SU-DHL-6 (cell line): Measurements from ENCODE around the gene FOXC2.

Experiments used
- H2AFZ ChIP-seq: fragments of 200-600 bp; sonication (generic); 2 replicates; pipeline ENCODE4 v1.6.1; 2014; ENCODE audit warnings: low read depth, mild to moderate bottlenecking, moderate library complexity, mixed read lengths, antibody characterized with exemption, low read length; ENCODE audit not compliant: severe bottlenecking
- H3F3A ChIP-seq: fragments of 200-600 bp; shearing (Covaris generic); 2 replicates; pipeline ENCODE4 v1.6.0; 2016; ENCODE audit warnings: antibody characterized with exemption, mild to moderate bottlenecking; ENCODE audit not compliant: insufficient read depth
- H3K27ac ChIP-seq: fragments of 200-600 bp; sonication (generic); 2 replicates; pipeline ENCODE4 v1.5.1; 2016; ENCODE audit warnings: low read depth, mild to moderate bottlenecking, low read length, moderate library complexity, mixed read lengths
- H3K27me3 ChIP-seq: fragments of 200-600 bp; sonication (generic), shearing (Covaris generic); 2 replicates; pipeline ENCODE4 v1.6.0; 2014; ENCODE audit warnings: mild to moderate bottlenecking, low read length
- H3K36me3 ChIP-seq: fragments of 200-600 bp; sonication (generic); 2 replicates; pipeline ENCODE4 v1.6.1; 2014; ENCODE audit warnings: mild to moderate bottlenecking, low read length, mixed read lengths
- H3K4me2 ChIP-seq: fragments of 300-600, 200-600 bp; shearing (Covaris generic), sonication (generic); 2 replicates; pipeline ENCODE4 v1.6.0; 2014; ENCODE audit warnings: low read length, low read depth, mild to moderate bottlenecking; ENCODE audit not compliant: poor library complexity, severe bottlenecking
- H3K4me3 ChIP-seq: fragments of 200-600 bp; sonication (generic); 2 replicates; pipeline ENCODE4 v1.5.1; 2014; ENCODE audit warnings: antibody characterized with exemption, low read length, mild to moderate bottlenecking, mixed read lengths; ENCODE audit not compliant: insufficient read depth, poor library complexity, severe bottlenecking
- H3K79me2 ChIP-seq: fragments of 200-600 bp; sonication (generic); 2 replicates; pipeline ENCODE4 v1.6.1; 2014; ENCODE audit warnings: mild to moderate bottlenecking, low read length, moderate library complexity; ENCODE audit not compliant: insufficient read depth
- H3K9ac ChIP-seq: fragments of 200-600 bp; sonication (generic); 2 replicates; pipeline ENCODE4 v1.7.0; 2014; ENCODE audit warnings: mild to moderate bottlenecking, low read length
- H3K9me2 ChIP-seq: fragments of 200-600 bp; sonication (generic); replicated peaks from 2 replicates; pipeline ENCODE4 v1.6.1; 2014; ENCODE audit warnings: low read length; ENCODE audit not compliant: insufficient read depth
- H3K9me3 ChIP-seq: fragments of 200-600 bp; sonication (generic); 2 replicates; pipeline ENCODE4 v1.6.1; 2014; ENCODE audit warnings: low read length, mixed read lengths; ENCODE audit not compliant: insufficient read depth
- H4K20me1 ChIP-seq: fragments of 200-600 bp; sonication (generic); 2 replicates; pipeline ENCODE4 v1.6.1; 2014; ENCODE audit warnings: low read depth, mild to moderate bottlenecking, antibody characterized with exemption, low read length, moderate library complexity, mixed read lengths
- CTCF ChIP-seq: fragments of 200-600 bp; sonication (generic); IDR thresholded peaks from one replicate; pipeline ENCODE4 v1.5.1; 2017; ENCODE audit warnings: antibody characterized with exemption, mild to moderate bottlenecking, low read length, moderate library complexity; ENCODE audit not compliant: insufficient read depth, poor library complexity, severe bottlenecking
- EZH2phosphoT487 ChIP-seq: fragments of 200-600 bp; sonication (generic), shearing (Covaris generic); conservative IDR thresholded peaks from 2 replicates; pipeline ENCODE4 v1.6.1; 2018; ENCODE audit warnings: mild to moderate bottlenecking, antibody characterized with exemption, low read length, moderate library complexity, mixed read lengths

The FOXC2 gene

GRCh38 chr16:86562356-86562755, 4.3 kb upstream of the FOXC2 start:
- H3K4me3 ChIP-seq, result no peak overlapping the region
- H3K36me3 ChIP-seq, result no peaks in the 10 kb centered on the region
- H3K9me3 ChIP-seq, result no peaks in the 10 kb centered on the region
- H2AFZ ChIP-seq, result no peak overlapping the region
- no peak for TF ChIP-seq CTCF
- no peak for TF ChIP-seq EZH2phosphoT487
- no peaks in the 10 kb centered on the region for H4K20me1 ChIP-seq
- no peaks in the 10 kb centered on the region for H3F3A ChIP-seq
- H3K9me2 ChIP-seq, result no peaks in the 10 kb centered on the region
- H3K27ac ChIP-seq, result no peak overlapping the region
- no peak overlapping the region for H3K9ac ChIP-seq
- no peaks in the 10 kb centered on the region for H3K79me2 ChIP-seq
- no peak overlapping the region for H3K4me2 ChIP-seq
- no peaks in the 10 kb centered on the region for H3K27me3 ChIP-seq

GRCh38 chr16:86563469-86564345, 2.9 kb upstream of the FOXC2 start:
- Histone ChIP-seq H4K20me1 (no peaks in the 10 kb centered on the region), H3K9me3 (no peaks in the 10 kb centered on the region), H3K79me2 (no peaks in the 10 kb centered on the region), H3F3A (no peaks in the 10 kb centered on the region), H3K4me2 (peak overlapping the region; percentile 27), H3K27ac (no peak overlapping the region), H2AFZ (no peak overlapping the region), H3K9me2 (no peaks in the 10 kb centered on the region), H3K36me3 (no peaks in the 10 kb centered on the region), H3K27me3 (no peaks in the 10 kb centered on the region), H3K4me3 (no peak overlapping the region), H3K9ac (no peak overlapping the region)
- TF ChIP-seq EZH2phosphoT487, result no peak
- peak; percentile 98 for TF ChIP-seq CTCF

GRCh38 chr16:86565181-86565631, 1.4 kb upstream of the FOXC2 start:
- Histone ChIP-seq H3K27ac (no peak overlapping the region), H4K20me1 (no peaks in the 10 kb centered on the region), H3K36me3 (no peaks in the 10 kb centered on the region), H3K79me2 (no peaks in the 10 kb centered on the region), H2AFZ (no peak overlapping the region), H3K4me3 (no peak overlapping the region), H3F3A (0 out of 2 replicates have a peak, but pooled peaks cover 4% of the 10 kb centered on the region), H3K9ac (no peak overlapping the region), H3K9me2 (no peaks in the 10 kb centered on the region), H3K9me3 (no peaks in the 10 kb centered on the region), H3K4me2 (no peak overlapping the region), H3K27me3 (no peaks in the 10 kb centered on the region)
- no peak for TF ChIP-seq CTCF
- TF ChIP-seq EZH2phosphoT487, result no peak
